Duodenal mucosa (tissue), 2 donors: ENCODE measurements around the gene OSER1.
A peak's percentile ranks its signal among the peaks of the same experiment; 100 is the strongest.

ENCODE experiments used
- H3K27ac ChIP-seq: one replicate; pipeline ENCODE4 v1.7.0; 2013; ENCODE audit warnings: low read depth, low read length
- H3K27me3 ChIP-seq, 2 donors: one replicate each; pipeline ENCODE4 v1.7.0; 2013; ENCODE audit warnings: low read length in 2 of 2, control low read depth in 1 of 2; ENCODE audit not compliant: insufficient read depth in 2 of 2, control insufficient read depth in 1 of 2
- H3K36me3 ChIP-seq, 2 donors: one replicate each; pipeline ENCODE4 v1.7.0; 2013; ENCODE audit warnings: low read length in 2 of 2, control low read depth in 1 of 2; ENCODE audit not compliant: insufficient read depth in 2 of 2, control insufficient read depth in 1 of 2
- H3K4me1 ChIP-seq, 2 donors: one replicate each; pipeline ENCODE4 v1.7.0; 2013; ENCODE audit warnings: low read length in 2 of 2, control low read depth in 1 of 2; ENCODE audit not compliant: insufficient read depth in 2 of 2, control insufficient read depth in 1 of 2
- H3K4me3 ChIP-seq, 2 donors: one replicate each; pipeline ENCODE4 v1.7.0; 2013; ENCODE audit warnings: low read length in 2 of 2, low read depth in 1 of 2
- H3K9ac ChIP-seq, 2 donors: one replicate each; pipeline ENCODE4 v1.7.0; 2013; ENCODE audit warnings: low read length in 2 of 2, low read depth in 1 of 2
- H3K9me3 ChIP-seq, 2 donors: one replicate each; pipeline ENCODE4 v1.7.0; 2013; ENCODE audit warnings: low read length in 2 of 2, control low read depth in 1 of 2; ENCODE audit not compliant: control insufficient read depth in 1 of 2

Gene OSER1

GRCh38 chr20:44217342-44218092, 6.9 kb upstream of the OSER1 start:
- peaks cover 0 to 4% of the 10 kb centered on the region in 2 donors for H3K4me1 ChIP-seq
- no peaks in the 10 kb centered on the region for H3K9me3 ChIP-seq
- H3K27me3 ChIP-seq, result no peaks in the 10 kb centered on the region
- peaks cover 0 to 5% of the 10 kb centered on the region in 2 donors for H3K36me3 ChIP-seq
- no peak overlapping the region for H3K4me3 ChIP-seq
- H3K9ac ChIP-seq, result no peak overlapping the region
- no peak overlapping the region for H3K27ac ChIP-seq

GRCh38 chr20:44215125-44215524, 4.6 kb upstream of the OSER1 start:
- Histone ChIP-seq H3K27me3 (no peaks in the 10 kb centered on the region), H3K27ac (no peak overlapping the region), H3K36me3 (peaks cover 0 to 5% of the 10 kb centered on the region in 2 donors), H3K4me3 (no peak overlapping the region), H3K9me3 (no peaks in the 10 kb centered on the region), H3K4me1 (peaks cover 6 to 12% of the 10 kb centered on the region in 2 donors), H3K9ac (no peak overlapping the region)

GRCh38 chr20:44212792-44213191, 2.2 kb upstream of the OSER1 start:
- H3K4me1 ChIP-seq, result peaks cover 19 to 26% of the 10 kb centered on the region in 2 donors

GRCh38 chr20:44211177-44212039, 837 bp upstream of the OSER1 start:
- H3K4me1 ChIP-seq, result peaks cover 30 to 38% of the 10 kb centered on the region in 2 donors

More at GRCh38 chr20:44212792-44213191, 2.2 kb upstream of the OSER1 start:
- H3K27ac ChIP-seq, result no peak overlapping the region
- peak overlapping the region in 1 of 2 donors; percentile 46 for H3K9ac ChIP-seq
- H3K36me3 ChIP-seq, result peaks cover 0 to 5% of the 10 kb centered on the region in 2 donors
- no peaks in the 10 kb centered on the region for H3K27me3 ChIP-seq
- H3K4me3 ChIP-seq, result no peak overlapping the region
- H3K9me3 ChIP-seq, result no peaks in the 10 kb centered on the region

GRCh38 chr20:44209686-44210405, 725 bp downstream of the OSER1 start:
- Histone ChIP-seq H3K4me1 (peaks cover 30 to 42% of the 10 kb centered on the region in 2 donors), H3K9me3 (no peaks in the 10 kb centered on the region), H3K27me3 (no peaks in the 10 kb centered on the region)

More at GRCh38 chr20:44211177-44212039, 837 bp upstream of the OSER1 start:
- Histone ChIP-seq H3K9me3 (no peaks in the 10 kb centered on the region), H3K27me3 (no peaks in the 10 kb centered on the region), H3K27ac (peak overlapping the region; percentile 88), H3K36me3 (peaks cover 0 to 5% of the 10 kb centered on the region in 2 donors), H3K9ac (peak overlapping the region; percentile 90 to 92), H3K4me3 (peak overlapping the region; percentile 84 to 89)

GRCh38 chr20:44208770-44209169, 1.8 kb downstream of the OSER1 start:
- Histone ChIP-seq H3K27me3 (no peaks in the 10 kb centered on the region), H3K4me3 (peak overlapping the region; percentile 92 to 96), H3K27ac (no peak overlapping the region), H3K4me1 (peaks cover 34 to 42% of the 10 kb centered on the region in 2 donors), H3K9ac (peak overlapping the region; percentile 97 to 99), H3K36me3 (peaks cover 0 to 18% of the 10 kb centered on the region in 2 donors), H3K9me3 (no peaks in the 10 kb centered on the region)

More at GRCh38 chr20:44209686-44210405, 725 bp downstream of the OSER1 start:
- Histone ChIP-seq H3K9ac (peak overlapping the region; percentile 97 to 99), H3K36me3 (peaks cover 0 to 14% of the 10 kb centered on the region in 2 donors), H3K4me3 (peak overlapping the region; percentile 92 to 96), H3K27ac (peak overlapping the region; percentile 95)

- Histone ChIP-seq H3K27ac (no peak overlapping the region), H3K4me1 (peaks cover 34 to 42% of the 10 kb centered on the region in 2 donors), H3K4me3 (peak overlapping the region; percentile 92 to 96)
Observed at GRCh38 chr20:44208165-44208564, 2.4 kb downstream of the OSER1 start.

GRCh38 chr20:44207126-44207723, 3.3 kb downstream of the OSER1 start:
- Histone ChIP-seq H3K27me3 (no peaks in the 10 kb centered on the region), H3K9ac (no peak overlapping the region), H3K9me3 (no peaks in the 10 kb centered on the region), H3K27ac (no peak overlapping the region), H3K4me1 (peaks cover 34 to 42% of the 10 kb centered on the region in 2 donors), H3K36me3 (peaks cover 5 to 29% of the 10 kb centered on the region in 2 donors), H3K4me3 (no peak overlapping the region)

More at GRCh38 chr20:44208165-44208564, 2.4 kb downstream of the OSER1 start:
- H3K9ac ChIP-seq, result peak overlapping the region; percentile 97 to 99
- no peaks in the 10 kb centered on the region for H3K27me3 ChIP-seq
- H3K9me3 ChIP-seq, result no peaks in the 10 kb centered on the region
- peaks cover under 1 to 20% of the 10 kb centered on the region in 2 donors for H3K36me3 ChIP-seq

GRCh38 chr20:44206132-44206531, 4.4 kb downstream of the OSER1 start:
- peaks cover 26 to 36% of the 10 kb centered on the region in 2 donors for H3K4me1 ChIP-seq
- H3K36me3 ChIP-seq, result peaks cover 12 to 40% of the 10 kb centered on the region in 2 donors
- no peaks in the 10 kb centered on the region for H3K9me3 ChIP-seq
- H3K9ac ChIP-seq, result no peak overlapping the region
- no peaks in the 10 kb centered on the region for H3K27me3 ChIP-seq
- no peak overlapping the region for H3K4me3 ChIP-seq
- H3K27ac ChIP-seq, result no peak overlapping the region
